ENCODE data around the gene TSBP1. TPM values are rescaled to one million over a fixed set of nuclear protein-coding genes. Genes with fewer than 3 reads are reported as not detected.

Gene TSBP1
- total RNA-seq, 1 donor from 2014 or later = not detected

DNA sequence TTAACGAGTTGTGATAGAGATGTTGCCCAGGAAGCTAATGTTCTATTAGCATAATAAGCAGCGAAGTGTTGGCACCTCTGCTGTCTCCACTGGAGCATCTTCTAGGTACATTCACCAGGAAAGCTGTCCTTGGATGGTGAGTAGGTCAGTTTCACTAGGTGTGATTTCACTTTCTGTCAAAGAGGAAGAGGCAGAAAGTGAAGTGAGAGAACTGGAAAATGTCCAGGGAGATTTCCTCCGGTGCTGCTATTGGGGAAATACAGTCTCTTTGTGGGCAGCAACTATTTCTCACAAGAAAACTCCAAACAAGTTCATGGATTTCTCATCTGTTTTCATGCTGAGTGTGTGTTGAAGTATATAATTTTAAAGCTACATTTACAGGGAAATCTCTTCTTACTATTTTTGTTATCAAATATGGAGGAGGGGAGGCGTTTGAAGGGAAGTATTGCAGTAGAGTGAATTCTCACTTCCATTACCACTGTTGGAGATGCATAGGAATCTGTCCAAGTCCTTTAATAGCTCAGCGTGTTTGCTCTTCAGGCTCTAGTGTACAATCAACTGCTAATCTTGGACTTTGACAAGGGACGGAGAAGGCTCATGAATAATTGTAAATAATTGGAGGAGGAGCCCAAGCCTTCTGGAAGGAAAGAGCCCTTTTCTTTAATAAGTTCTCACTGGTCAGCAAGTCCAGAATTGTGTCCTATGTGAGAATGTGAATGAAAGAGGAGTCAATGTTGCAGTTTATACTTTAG lies 16.1 kb upstream of the TSBP1 start:
- H3K4me1 ChIP-seq = no peaks in the 10 kb centered on the region
- TF ChIP-seq, protein P1, sequence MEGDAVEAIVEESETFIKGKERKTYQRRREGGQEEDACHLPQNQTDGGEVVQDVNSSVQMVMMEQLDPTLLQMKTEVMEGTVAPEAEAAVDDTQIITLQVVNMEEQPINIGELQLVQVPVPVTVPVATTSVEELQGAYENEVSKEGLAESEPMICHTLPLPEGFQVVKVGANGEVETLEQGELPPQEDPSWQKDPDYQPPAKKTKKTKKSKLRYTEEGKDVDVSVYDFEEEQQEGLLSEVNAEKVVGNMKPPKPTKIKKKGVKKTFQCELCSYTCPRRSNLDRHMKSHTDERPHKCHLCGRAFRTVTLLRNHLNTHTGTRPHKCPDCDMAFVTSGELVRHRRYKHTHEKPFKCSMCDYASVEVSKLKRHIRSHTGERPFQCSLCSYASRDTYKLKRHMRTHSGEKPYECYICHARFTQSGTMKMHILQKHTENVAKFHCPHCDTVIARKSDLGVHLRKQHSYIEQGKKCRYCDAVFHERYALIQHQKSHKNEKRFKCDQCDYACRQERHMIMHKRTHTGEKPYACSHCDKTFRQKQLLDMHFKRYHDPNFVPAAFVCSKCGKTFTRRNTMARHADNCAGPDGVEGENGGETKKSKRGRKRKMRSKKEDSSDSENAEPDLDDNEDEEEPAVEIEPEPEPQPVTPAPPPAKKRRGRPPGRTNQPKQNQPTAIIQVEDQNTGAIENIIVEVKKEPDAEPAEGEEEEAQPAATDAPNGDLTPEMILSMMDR (IDR thresholded peaks at IDR 0.05) = no peak

DNA sequence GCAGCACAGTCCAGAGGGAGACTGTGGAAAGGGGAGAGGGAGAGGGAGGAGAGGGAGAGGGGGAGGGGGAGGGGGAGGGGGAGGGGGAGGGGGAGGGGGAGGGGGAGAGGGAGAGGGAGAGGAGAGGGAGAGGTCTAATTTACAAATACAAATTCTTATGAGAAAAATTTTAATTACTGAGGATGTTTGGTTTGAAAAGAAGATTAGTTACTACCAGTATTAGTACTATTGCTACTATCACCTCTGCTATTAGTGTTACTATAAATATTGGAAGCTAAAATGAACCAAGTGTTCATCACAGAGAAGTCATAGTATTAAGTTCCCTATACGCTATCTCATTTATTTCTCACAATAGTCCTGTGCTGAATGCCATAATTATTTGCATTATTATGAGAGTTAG lies 14.3 kb upstream of the TSBP1 start:
- no peak for DNase-seq (ENCODE audit: low spot score in 2 of 2)
- TF ChIP-seq, protein P1 (IDR thresholded peaks at IDR 0.05) = no peak
- H3K27me3 ChIP-seq = no peaks in the 10 kb centered on the region
- no peak overlapping the region for H3K27ac ChIP-seq
- H3K4me1 ChIP-seq = no peaks in the 10 kb centered on the region
- intact Hi-C loops (cut with DNase I) = no loop called here
- no peak overlapping the region for H3K4me3 ChIP-seq
- H3K9me3 ChIP-seq = no peaks in the 10 kb centered on the region
- no peaks in the 10 kb centered on the region for H3K36me3 ChIP-seq

More for the DNA sequence above, 16.1 kb upstream of the TSBP1 start:
- Histone ChIP-seq H3K9me3 (no peaks in the 10 kb centered on the region), H3K36me3 (no peaks in the 10 kb centered on the region), H3K27ac (no peak overlapping the region), H3K4me3 (no peak overlapping the region), H3K27me3 (no peaks in the 10 kb centered on the region)
- no peak for DNase-seq (ENCODE audit: low spot score in 2 of 2)
- intact Hi-C loops (cut with DNase I) = no loop called here

DNA sequence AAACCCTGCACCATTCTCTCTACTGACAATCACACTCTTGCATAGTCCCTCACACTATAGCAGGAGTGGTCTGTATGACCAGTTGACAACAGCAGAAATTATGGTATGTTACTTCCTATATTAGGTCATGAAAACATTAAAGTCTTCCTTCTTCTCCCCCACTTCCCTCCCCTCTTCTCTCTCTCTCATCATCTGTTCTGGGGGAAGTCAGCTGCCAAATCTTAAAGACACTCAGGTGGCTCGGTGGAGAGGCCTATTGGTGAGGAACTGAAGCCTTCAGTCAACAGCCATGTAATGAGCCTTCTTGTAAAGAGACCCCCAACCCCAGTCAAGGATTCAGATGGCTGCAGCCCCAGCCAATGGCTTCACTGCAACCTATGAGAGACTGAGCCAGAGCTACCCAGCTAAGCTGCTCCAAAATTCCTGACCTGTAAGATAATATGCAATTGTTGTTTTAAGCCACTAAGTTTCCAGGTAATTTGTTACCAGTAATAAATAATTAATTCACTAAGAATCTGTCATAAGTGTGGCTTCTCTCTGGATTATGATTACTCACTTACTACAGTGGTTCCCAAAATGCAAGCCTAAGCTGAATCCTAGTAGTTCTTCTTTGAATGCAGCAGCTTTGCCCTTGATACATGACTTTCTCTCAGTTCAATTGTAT lies 11.2 kb upstream of the TSBP1 start:
- H3K9me3 ChIP-seq = no peaks in the 10 kb centered on the region
- no peak for DNase-seq (ENCODE audit: low spot score in 2 of 2)
- no peak overlapping the region for H3K4me3 ChIP-seq
- H3K4me1 ChIP-seq = no peaks in the 10 kb centered on the region
- no peaks in the 10 kb centered on the region for H3K27me3 ChIP-seq
- H3K27ac ChIP-seq = no peak overlapping the region
- TF ChIP-seq, protein P1 (IDR thresholded peaks at IDR 0.05) = no peak
- intact Hi-C loops (cut with DNase I) = no loop called here
- H3K36me3 ChIP-seq = no peaks in the 10 kb centered on the region

DNA sequence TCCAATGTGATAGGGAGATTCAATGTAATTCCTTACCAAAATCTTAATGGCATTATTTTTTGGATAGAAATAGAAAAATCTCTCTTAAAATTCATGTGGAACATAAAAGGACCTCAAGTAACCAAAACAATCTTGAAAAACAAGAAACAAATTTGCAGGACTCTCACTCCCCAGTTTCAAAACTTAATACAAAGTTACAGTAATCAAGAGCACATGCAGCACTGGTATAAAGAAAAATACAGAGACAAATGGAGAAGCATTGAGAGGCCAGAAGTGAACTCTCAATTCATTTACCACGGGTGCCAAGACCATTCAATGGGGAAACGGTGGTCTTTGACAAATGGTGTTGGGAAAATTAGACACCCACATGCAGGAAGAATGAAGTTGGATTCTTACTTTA lies 7.8 kb upstream of the TSBP1 start:
- no peak overlapping the region for H3K4me3 ChIP-seq
- no peaks in the 10 kb centered on the region for H3K4me1 ChIP-seq
- H3K36me3 ChIP-seq = no peaks in the 10 kb centered on the region
- no peak for DNase-seq (ENCODE audit: low spot score in 2 of 2)
- TF ChIP-seq, protein P1 (IDR thresholded peaks at IDR 0.05) = no peak
- H3K27me3 ChIP-seq = no peaks in the 10 kb centered on the region
- intact Hi-C loops (cut with DNase I) = no loop called here
- no peaks in the 10 kb centered on the region for H3K9me3 ChIP-seq
- no peak overlapping the region for H3K27ac ChIP-seq

DNA sequence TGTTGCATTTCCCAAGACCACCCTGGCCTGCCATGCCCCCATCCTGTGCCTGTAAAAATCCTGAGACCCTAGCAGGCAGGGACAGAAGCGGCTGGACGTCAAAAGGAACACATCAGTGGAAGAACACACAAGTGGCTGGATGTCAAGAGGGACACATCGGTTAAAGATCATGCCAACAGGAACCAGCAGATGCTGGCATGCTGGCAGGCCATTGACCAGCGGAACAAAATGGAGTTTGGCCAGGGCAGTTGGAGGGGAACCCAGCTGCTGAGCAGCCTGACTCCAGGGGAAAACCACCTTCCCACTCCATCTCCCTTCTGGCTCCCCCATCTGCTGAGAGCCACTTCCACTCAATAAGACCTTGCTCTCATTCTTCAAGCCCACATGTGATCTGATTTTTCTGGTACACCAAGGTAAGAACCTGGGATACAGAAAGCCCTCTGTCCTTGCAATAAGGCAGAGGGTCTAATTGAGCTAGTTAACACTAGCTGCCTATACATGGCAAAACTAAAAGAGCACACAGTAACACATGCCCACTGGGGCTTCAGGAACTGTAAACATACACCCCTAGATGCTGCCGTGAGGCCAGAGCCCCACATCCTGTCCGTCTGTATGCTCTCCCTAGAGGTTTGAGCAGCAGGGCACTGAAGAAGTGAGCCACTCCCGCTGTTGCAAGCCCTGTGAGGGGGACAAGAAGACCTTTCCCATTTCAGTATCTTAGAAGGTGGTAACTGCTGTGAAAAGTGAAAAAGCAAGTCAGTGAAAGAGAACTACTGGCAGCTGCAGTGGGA lies 4.2 kb upstream of the TSBP1 start:
- Histone ChIP-seq H3K36me3 (no peaks in the 10 kb centered on the region), H3K27ac (no peak overlapping the region), H3K4me3 (no peak overlapping the region), H3K9me3 (no peaks in the 10 kb centered on the region), H3K4me1 (no peaks in the 10 kb centered on the region), H3K27me3 (no peaks in the 10 kb centered on the region)
- intact Hi-C loops (cut with DNase I) = no loop called here
- TF ChIP-seq, protein P1 (IDR thresholded peaks at IDR 0.05) = no peak
- DNase-seq (ENCODE audit: low spot score in 2 of 2) = no peak

All from ascending aorta (tissue), 2 donors.